GM18517 (cell line): ENCODE measurements around the gene TSPAN14.

Experiments used
- ATAC-seq: cut with Tn5 transposase; IDR thresholded peaks from one replicate; pipeline ENCODE4 v1.9.1; 2021; ENCODE audit warnings: mild to moderate bottlenecking, moderate library complexity; ENCODE audit not compliant: unreplicated experiment

The TSPAN14 gene

GRCh38 chr10:80580638-80581468 is 126.7 kb downstream of the TSPAN14 start:
- no peak for ATAC-seq

GRCh38 chr10:80581469-80581835 is 127.3 kb downstream of the TSPAN14 start:
- ATAC-seq = no peak

GRCh38 chr10:80582286-80582960 is 128.3 kb downstream of the TSPAN14 start:
- ATAC-seq = no peak
